Adipocyte (in vitro differentiated cells): ENCODE measurements around the gene FSTL1.

Experiments used
- DNase-seq: peaks from one replicate; pipeline ENCODE4 v3.0.0-alpha.2; 2015; ENCODE audit warnings: low read depth
- H3K27me3 ChIP-seq: replicated peaks from 2 replicates; pipeline ENCODE4 v1.7.0; 2013; ENCODE audit warnings: mild to moderate bottlenecking, low read length, moderate library complexity; ENCODE audit not compliant: control insufficient read depth, insufficient read depth
- H3K36me3 ChIP-seq: 2 replicates; pipeline ENCODE4 v1.7.0; 2013; ENCODE audit warnings: low read length, mild to moderate bottlenecking, moderate library complexity; ENCODE audit not compliant: control insufficient read depth, insufficient read depth, severe bottlenecking
- H3K4me1 ChIP-seq: 2 replicates; pipeline ENCODE4 v1.7.0; 2013; ENCODE audit warnings: mild to moderate bottlenecking, low read length, moderate library complexity; ENCODE audit not compliant: control insufficient read depth, insufficient read depth
- H3K4me3 ChIP-seq: 2 replicates; pipeline ENCODE4 v1.7.0; 2013; ENCODE audit warnings: mild to moderate bottlenecking, low read length, moderate library complexity
- H3K9ac ChIP-seq: 2 replicates; pipeline ENCODE4 v1.7.0; 2013; ENCODE audit warnings: mild to moderate bottlenecking, low read length, moderate library complexity
- H3K9me3 ChIP-seq: 2 replicates; pipeline ENCODE4 v1.7.0; 2013; ENCODE audit warnings: mild to moderate bottlenecking, low read length, moderate library complexity; ENCODE audit not compliant: control insufficient read depth

The FSTL1 gene

GRCh38 chr3:120436523-120437050 is 14.2 kb downstream of the FSTL1 start:
- Histone ChIP-seq H3K4me3 (no peak overlapping the region), H3K4me1 (peaks cover 98% of the 10 kb centered on the region), H3K9me3 (no peaks in the 10 kb centered on the region), H3K36me3 (peaks cover 72% of the 10 kb centered on the region), H3K9ac (peak overlapping the region; percentile 31), H3K27me3 (no peaks in the 10 kb centered on the region)
- DNase-seq, result no peak

- Histone ChIP-seq H3K27me3 (no peaks in the 10 kb centered on the region), H3K9ac (peak overlapping the region; percentile 69), H3K36me3 (peaks cover 72% of the 10 kb centered on the region), H3K9me3 (no peaks in the 10 kb centered on the region), H3K4me1 (peaks cover 97% of the 10 kb centered on the region), H3K4me3 (peak overlapping the region; percentile 33)
- DNase-seq, result peak; percentile 70
Observed at GRCh38 chr3:120435621-120436020, 15.2 kb downstream of the FSTL1 start.

DNA sequence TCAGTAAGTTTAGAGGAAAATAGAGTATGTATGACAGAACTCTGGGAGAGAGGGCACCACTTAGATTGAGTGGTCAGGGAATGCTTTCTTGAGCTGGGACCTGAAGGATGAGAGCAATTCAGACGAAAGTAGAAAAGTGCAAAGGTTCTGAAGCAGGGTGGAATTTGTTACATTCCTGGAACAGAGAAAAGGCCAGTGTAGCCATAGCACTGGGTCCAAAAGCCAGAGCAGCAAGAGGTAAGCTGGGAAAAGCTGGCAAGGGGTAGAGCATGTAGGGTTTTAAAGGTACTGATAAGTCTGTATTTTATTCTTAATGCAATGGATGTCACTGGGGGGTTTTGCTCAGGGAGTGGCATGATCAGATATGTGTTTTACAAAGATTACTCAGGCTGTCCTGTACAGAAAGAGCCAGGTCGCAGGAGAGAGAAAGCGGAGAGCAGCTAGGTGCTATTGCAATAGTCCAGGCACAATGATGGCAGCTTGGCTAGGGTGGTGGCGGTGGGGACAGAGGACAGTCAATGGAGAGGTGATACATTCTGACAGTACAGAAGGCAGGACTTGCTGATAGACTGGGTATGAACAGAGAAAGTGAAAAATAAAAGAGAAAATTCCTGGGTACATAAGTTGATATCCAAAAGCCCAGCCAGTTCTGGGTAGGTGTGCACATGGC is 17.0 kb downstream of the FSTL1 start:
- Histone ChIP-seq H3K9ac (peak overlapping the region; percentile 76), H3K36me3 (peaks cover 74% of the 10 kb centered on the region), H3K4me1 (peaks cover 97% of the 10 kb centered on the region), H3K9me3 (no peaks in the 10 kb centered on the region), H3K27me3 (no peaks in the 10 kb centered on the region), H3K4me3 (peak overlapping the region; percentile 62)
- DNase-seq, result no peak

DNA sequence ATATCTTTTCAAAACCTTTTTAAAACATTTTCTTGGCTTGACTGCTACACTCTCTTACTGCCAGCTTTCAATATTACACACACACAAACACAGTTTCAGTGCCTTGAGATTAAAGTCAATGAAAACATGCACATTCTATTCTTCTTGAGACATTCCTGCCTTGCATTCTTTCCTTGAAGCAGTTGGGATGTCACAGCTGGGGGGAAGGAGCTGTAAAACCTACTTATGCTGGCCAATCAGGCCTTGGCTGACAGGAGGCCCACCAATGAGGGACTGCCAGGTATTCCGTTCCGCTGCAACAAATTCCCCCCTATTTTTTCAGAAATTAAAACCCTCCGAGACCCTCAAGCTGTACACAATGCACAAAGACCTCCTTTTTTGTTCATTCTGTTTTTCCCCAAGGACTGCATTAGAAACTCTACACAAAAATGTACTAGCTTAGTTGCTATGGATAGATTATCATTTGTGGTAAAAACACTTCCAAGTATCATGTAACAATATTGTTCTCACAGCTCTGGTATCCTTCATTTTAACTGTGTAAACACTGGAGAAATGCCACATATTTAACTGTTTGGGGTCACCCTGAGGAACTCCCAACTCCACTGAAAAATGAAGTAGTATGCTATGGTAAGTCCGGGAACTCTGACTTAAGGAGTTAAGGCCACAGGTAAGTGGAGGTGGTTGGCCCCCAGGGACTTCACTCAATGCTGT is 18.5 kb downstream of the FSTL1 start:
- Histone ChIP-seq H3K4me1 (peaks cover 95% of the 10 kb centered on the region), H3K27me3 (no peaks in the 10 kb centered on the region), H3K9ac (peak overlapping the region; percentile 78), H3K36me3 (peaks cover 70% of the 10 kb centered on the region), H3K9me3 (no peaks in the 10 kb centered on the region), H3K4me3 (peak overlapping the region; percentile 62)
- DNase-seq, result peak; percentile 83

- Histone ChIP-seq H3K27me3 (no peaks in the 10 kb centered on the region), H3K4me3 (no peak overlapping the region), H3K9me3 (no peaks in the 10 kb centered on the region), H3K36me3 (peaks cover 72% of the 10 kb centered on the region), H3K4me1 (peaks cover 95% of the 10 kb centered on the region), H3K9ac (peak overlapping the region; percentile 78)
- peak; percentile 68 for DNase-seq
Observed at GRCh38 chr3:120429921-120430361, 20.9 kb downstream of the FSTL1 start.

GRCh38 chr3:120428924-120429323 is 21.9 kb downstream of the FSTL1 start:
- peak; percentile 56 for DNase-seq
- Histone ChIP-seq H3K9ac (peak overlapping the region; percentile 78), H3K9me3 (no peaks in the 10 kb centered on the region), H3K36me3 (peaks cover 63% of the 10 kb centered on the region), H3K4me3 (no peak overlapping the region), H3K4me1 (peaks cover 96% of the 10 kb centered on the region), H3K27me3 (no peaks in the 10 kb centered on the region)

DNA sequence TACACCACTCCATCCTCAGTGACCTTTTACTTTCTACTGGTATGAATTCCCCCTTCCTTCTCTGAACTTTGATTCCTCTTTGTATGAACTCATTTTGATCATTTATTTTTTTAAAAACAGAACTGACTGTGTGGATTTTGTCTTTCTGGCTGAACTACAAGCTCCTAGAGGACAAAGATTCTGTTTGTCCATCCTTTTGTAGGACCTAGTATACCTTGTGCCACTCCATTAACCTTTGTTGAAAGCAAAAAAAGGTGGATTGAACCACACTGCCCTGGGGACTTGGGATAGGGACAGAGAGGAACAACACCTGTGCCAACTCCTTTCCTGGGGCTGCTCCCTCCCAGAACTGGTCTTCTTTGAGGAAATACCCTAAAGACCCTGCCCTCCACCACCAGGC is 23.6 kb downstream of the FSTL1 start:
- Histone ChIP-seq H3K27me3 (no peaks in the 10 kb centered on the region), H3K4me1 (peaks cover 96% of the 10 kb centered on the region), H3K9me3 (no peaks in the 10 kb centered on the region), H3K4me3 (peak overlapping the region; percentile 21), H3K9ac (peak overlapping the region; percentile 20), H3K36me3 (peaks cover 57% of the 10 kb centered on the region)
- DNase-seq, result no peak

- Histone ChIP-seq H3K9ac (peak overlapping the region; percentile 68), H3K9me3 (no peaks in the 10 kb centered on the region)
- peak; percentile 94 for DNase-seq
Observed at GRCh38 chr3:120425572-120426250, 25.1 kb downstream of the FSTL1 start.

GRCh38 chr3:120424976-120425570 is 25.7 kb downstream of the FSTL1 start:
- Histone ChIP-seq H3K36me3 (peaks cover 41% of the 10 kb centered on the region), H3K9me3 (no peaks in the 10 kb centered on the region), H3K4me3 (peak overlapping the region; percentile 28), H3K9ac (peak overlapping the region; percentile 68), H3K27me3 (no peaks in the 10 kb centered on the region), H3K4me1 (peaks cover 97% of the 10 kb centered on the region)
- DNase-seq, result no peak

More at GRCh38 chr3:120425572-120426250, 25.1 kb downstream of the FSTL1 start:
- peak overlapping the region; percentile 28 for H3K4me3 ChIP-seq
- peaks cover 97% of the 10 kb centered on the region for H3K4me1 ChIP-seq
- peaks cover 47% of the 10 kb centered on the region for H3K36me3 ChIP-seq
- no peaks in the 10 kb centered on the region for H3K27me3 ChIP-seq

GRCh38 chr3:120424506-120424905 is 26.3 kb downstream of the FSTL1 start:
- Histone ChIP-seq H3K4me3 (peak overlapping the region; percentile 18), H3K9me3 (no peaks in the 10 kb centered on the region), H3K27me3 (no peaks in the 10 kb centered on the region), H3K4me1 (peaks cover 97% of the 10 kb centered on the region), H3K9ac (peak overlapping the region; percentile 68), H3K36me3 (peaks cover 35% of the 10 kb centered on the region)
- DNase-seq, result no peak

DNA sequence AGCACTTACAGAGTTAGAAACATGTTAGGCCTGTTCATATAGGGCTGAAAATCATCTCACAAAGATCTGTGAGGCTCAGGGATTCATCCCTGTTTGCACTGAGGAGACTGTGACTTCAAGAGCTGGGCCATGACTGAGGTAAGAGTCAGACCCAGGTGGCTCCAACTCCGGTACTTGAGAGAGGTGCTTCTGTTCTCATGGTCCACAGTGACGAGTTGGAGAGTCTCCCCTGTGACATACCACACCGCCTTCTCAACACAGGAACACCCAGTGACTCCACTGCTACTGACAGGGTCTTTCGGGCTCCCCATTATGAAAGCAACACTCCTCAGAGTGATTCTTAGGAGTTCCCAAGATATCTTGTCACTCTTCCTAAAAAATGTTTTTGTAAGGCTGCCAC is 27.4 kb downstream of the FSTL1 start:
- H3K27me3 ChIP-seq, result no peaks in the 10 kb centered on the region
- peak overlapping the region; percentile 46 for H3K4me3 ChIP-seq
- H3K4me1 ChIP-seq, result peaks cover 97% of the 10 kb centered on the region
- no peak for DNase-seq
- peaks cover 34% of the 10 kb centered on the region for H3K36me3 ChIP-seq
- peak overlapping the region; percentile 68 for H3K9ac ChIP-seq
- no peaks in the 10 kb centered on the region for H3K9me3 ChIP-seq
